ENCODE data around the gene IL1RN.

IL1RN gene

GRCh38 chr2:113112441-113112840, 15.0 kb upstream of the IL1RN start:
- H3K14ac ChIP-seq (ENCODE audit: low read length in 2 of 2), result no peak overlapping the region
- peaks cover 0 to 57% of the 10 kb centered on the region in 2 experiments for H3K27me3 ChIP-seq (ENCODE audit: control insufficient read depth in 1 of 2, insufficient read depth in 1 of 2, low read length in 2 of 2)
- no peak overlapping the region for H2AFZ ChIP-seq (ENCODE audit: low read depth, low read length)
- no peak overlapping the region for H2BK12ac ChIP-seq (ENCODE audit: low read length in 2 of 2)
- H3K4ac ChIP-seq (ENCODE audit: low read depth in 1 of 2, low read length in 2 of 2), result no peak overlapping the region
- no peak overlapping the region for H2BK15ac ChIP-seq (ENCODE audit: low read depth, poor library complexity, severe bottlenecking)
- H4K8ac ChIP-seq (ENCODE audit: low read length), result no peak overlapping the region
- no peak overlapping the region for H3K18ac ChIP-seq (ENCODE audit: low read depth in 1 of 2, low read length in 2 of 2)
- DNase-seq, result no peak
- H2BK120ac ChIP-seq (ENCODE audit: low read depth, low read length), result no peak overlapping the region
- H3K4me3 ChIP-seq (ENCODE audit: insufficient read depth in 1 of 2, low read depth in 1 of 2, low read length in 2 of 2), result no peak overlapping the region
- H3K4me2 ChIP-seq (ENCODE audit: low read length, poor library complexity, severe bottlenecking), result no peak overlapping the region
- no peak overlapping the region for H4K91ac ChIP-seq (ENCODE audit: low read length)
- H3K36me3 ChIP-seq (ENCODE audit: control insufficient read depth in 1 of 2, insufficient read depth in 2 of 2, low read depth in 1 of 2, low read length in 2 of 2), result no peaks in the 10 kb centered on the region
- no peak overlapping the region for H3K9ac ChIP-seq (ENCODE audit: low read length)
- no peak overlapping the region for H2BK5ac ChIP-seq (ENCODE audit: low read depth, low read length, poor library complexity, severe bottlenecking)
- no peak overlapping the region for H3K27ac ChIP-seq (ENCODE audit: low read length, poor library complexity, severe bottlenecking)
- H2AK5ac ChIP-seq (ENCODE audit: low read length, severe bottlenecking), result no peak overlapping the region
- 84% methylated on average over 5 of the region's 8 CpGs for WGBS
- peaks cover 2% of the 10 kb centered on the region for H3K4me1 ChIP-seq (ENCODE audit: control insufficient read depth, insufficient read depth, low read depth, low read length)
- no peaks in the 10 kb centered on the region for H3K9me3 ChIP-seq (ENCODE audit: control insufficient read depth, low read length)
- H3K23ac ChIP-seq (ENCODE audit: low read length in 2 of 2), result no peak overlapping the region
- H3K79me1 ChIP-seq (replicated peaks; ENCODE audit: low read length, poor library complexity, severe bottlenecking), result no peaks in the 10 kb centered on the region

GRCh38 chr2:113112871-113113270, 14.5 kb upstream of the IL1RN start:
- no peak overlapping the region for H4K91ac ChIP-seq (ENCODE audit: low read length)
- H2AK5ac ChIP-seq (ENCODE audit: low read length, severe bottlenecking), result no peak overlapping the region
- no peak overlapping the region for H3K4me2 ChIP-seq (ENCODE audit: low read length, poor library complexity, severe bottlenecking)

GRCh38 chr2:113113807-113114206, 13.6 kb upstream of the IL1RN start:
- no peak overlapping the region for H3K4me3 ChIP-seq (ENCODE audit: insufficient read depth in 1 of 2, low read depth in 1 of 2, low read length in 2 of 2)
- no peak overlapping the region for H4K91ac ChIP-seq (ENCODE audit: low read length)
- H3K9ac ChIP-seq (ENCODE audit: low read length), result no peak overlapping the region
- H2BK15ac ChIP-seq (ENCODE audit: low read depth, poor library complexity, severe bottlenecking), result no peak overlapping the region
- no peak overlapping the region for H3K27ac ChIP-seq (ENCODE audit: low read length, poor library complexity, severe bottlenecking)
- H2AK5ac ChIP-seq (ENCODE audit: low read length, severe bottlenecking), result no peak overlapping the region
- no peak overlapping the region for H3K23ac ChIP-seq (ENCODE audit: low read length in 2 of 2)
- no peak overlapping the region for H4K8ac ChIP-seq (ENCODE audit: low read length)
- no peak for DNase-seq
- no peak overlapping the region for H2BK12ac ChIP-seq (ENCODE audit: low read length in 2 of 2)
- H3K4me1 ChIP-seq (ENCODE audit: control insufficient read depth, insufficient read depth, low read depth, low read length), result peaks cover 3% of the 10 kb centered on the region
- 54% methylated on average over 3 of the region's 3 CpGs for WGBS
- no peak overlapping the region for H3K4ac ChIP-seq (ENCODE audit: low read depth in 1 of 2, low read length in 2 of 2)
- H2BK5ac ChIP-seq (ENCODE audit: low read depth, low read length, poor library complexity, severe bottlenecking), result no peak overlapping the region
- H2AFZ ChIP-seq (ENCODE audit: low read depth, low read length), result no peak overlapping the region
- H3K9me3 ChIP-seq (ENCODE audit: control insufficient read depth, low read length), result no peaks in the 10 kb centered on the region
- no peak overlapping the region for H3K4me2 ChIP-seq (ENCODE audit: low read length, poor library complexity, severe bottlenecking)
- no peak overlapping the region for H3K18ac ChIP-seq (ENCODE audit: low read depth in 1 of 2, low read length in 2 of 2)
- H2BK120ac ChIP-seq (ENCODE audit: low read depth, low read length), result no peak overlapping the region
- H3K79me1 ChIP-seq (replicated peaks; ENCODE audit: low read length, poor library complexity, severe bottlenecking), result no peaks in the 10 kb centered on the region
- no peaks in the 10 kb centered on the region for H3K36me3 ChIP-seq (ENCODE audit: control insufficient read depth in 1 of 2, insufficient read depth in 2 of 2, low read depth in 1 of 2, low read length in 2 of 2)
- H3K14ac ChIP-seq (ENCODE audit: low read length in 2 of 2), result no peak overlapping the region
- H3K27me3 ChIP-seq (ENCODE audit: control insufficient read depth in 1 of 2, insufficient read depth in 1 of 2, low read length in 2 of 2), result peaks cover 0 to 63% of the 10 kb centered on the region in 2 experiments

More at GRCh38 chr2:113112871-113113270, 14.5 kb upstream of the IL1RN start:
- H3K4ac ChIP-seq (ENCODE audit: low read depth in 1 of 2, low read length in 2 of 2), result no peak overlapping the region
- H3K4me3 ChIP-seq (ENCODE audit: insufficient read depth in 1 of 2, low read depth in 1 of 2, low read length in 2 of 2), result no peak overlapping the region
- H4K8ac ChIP-seq (ENCODE audit: low read length), result no peak overlapping the region
- H2BK15ac ChIP-seq (ENCODE audit: low read depth, poor library complexity, severe bottlenecking), result no peak overlapping the region
- H2AFZ ChIP-seq (ENCODE audit: low read depth, low read length), result no peak overlapping the region
- no peak overlapping the region for H3K14ac ChIP-seq (ENCODE audit: low read length in 2 of 2)
- no peaks in the 10 kb centered on the region for H3K9me3 ChIP-seq (ENCODE audit: control insufficient read depth, low read length)
- H3K4me1 ChIP-seq (ENCODE audit: control insufficient read depth, insufficient read depth, low read depth, low read length), result peaks cover 3% of the 10 kb centered on the region
- no peak overlapping the region for H3K9ac ChIP-seq (ENCODE audit: low read length)
- H3K18ac ChIP-seq (ENCODE audit: low read depth in 1 of 2, low read length in 2 of 2), result no peak overlapping the region
- no peak overlapping the region for H2BK12ac ChIP-seq (ENCODE audit: low read length in 2 of 2)
- H3K36me3 ChIP-seq (ENCODE audit: control insufficient read depth in 1 of 2, insufficient read depth in 2 of 2, low read depth in 1 of 2, low read length in 2 of 2), result no peaks in the 10 kb centered on the region
- H2BK120ac ChIP-seq (ENCODE audit: low read depth, low read length), result no peak overlapping the region
- no peak for DNase-seq
- H2BK5ac ChIP-seq (ENCODE audit: low read depth, low read length, poor library complexity, severe bottlenecking), result no peak overlapping the region
- no peak overlapping the region for H3K23ac ChIP-seq (ENCODE audit: low read length in 2 of 2)
- peaks cover 0 to 60% of the 10 kb centered on the region in 2 experiments for H3K27me3 ChIP-seq (ENCODE audit: control insufficient read depth in 1 of 2, insufficient read depth in 1 of 2, low read length in 2 of 2)
- 91% methylated on average over 6 of the region's 6 CpGs for WGBS
- no peaks in the 10 kb centered on the region for H3K79me1 ChIP-seq (replicated peaks; ENCODE audit: low read length, poor library complexity, severe bottlenecking)
- H3K27ac ChIP-seq (ENCODE audit: low read length, poor library complexity, severe bottlenecking), result no peak overlapping the region

GRCh38 chr2:113114224-113114945, 13.0 kb upstream of the IL1RN start:
- no peak overlapping the region for H3K27ac ChIP-seq (ENCODE audit: low read length, poor library complexity, severe bottlenecking)
- H3K4ac ChIP-seq (ENCODE audit: low read depth in 1 of 2, low read length in 2 of 2), result no peak overlapping the region
- H2BK5ac ChIP-seq (ENCODE audit: low read depth, low read length, poor library complexity, severe bottlenecking), result no peak overlapping the region
- H2BK120ac ChIP-seq (ENCODE audit: low read depth, low read length), result no peak overlapping the region
- no peak overlapping the region for H4K8ac ChIP-seq (ENCODE audit: low read length)
- no peak overlapping the region for H3K9ac ChIP-seq (ENCODE audit: low read length)
- no peak for DNase-seq
- H2AK5ac ChIP-seq (ENCODE audit: low read length, severe bottlenecking), result no peak overlapping the region
- H3K27me3 ChIP-seq (ENCODE audit: control insufficient read depth in 1 of 2, insufficient read depth in 1 of 2, low read length in 2 of 2), result peaks cover 0 to 69% of the 10 kb centered on the region in 2 experiments
- no peak overlapping the region for H3K4me2 ChIP-seq (ENCODE audit: low read length, poor library complexity, severe bottlenecking)
- no peak overlapping the region for H3K23ac ChIP-seq (ENCODE audit: low read length in 2 of 2)
- H2AFZ ChIP-seq (ENCODE audit: low read depth, low read length), result no peak overlapping the region
- no peaks in the 10 kb centered on the region for H3K9me3 ChIP-seq (ENCODE audit: control insufficient read depth, low read length)
- peaks cover 3% of the 10 kb centered on the region for H3K4me1 ChIP-seq (ENCODE audit: control insufficient read depth, insufficient read depth, low read depth, low read length)
- H3K4me3 ChIP-seq (ENCODE audit: insufficient read depth in 1 of 2, low read depth in 1 of 2, low read length in 2 of 2), result no peak overlapping the region
- no peak overlapping the region for H2BK15ac ChIP-seq (ENCODE audit: low read depth, poor library complexity, severe bottlenecking)
- no peak overlapping the region for H3K14ac ChIP-seq (ENCODE audit: low read length in 2 of 2)
- no peaks in the 10 kb centered on the region for H3K79me1 ChIP-seq (replicated peaks; ENCODE audit: low read length, poor library complexity, severe bottlenecking)
- WGBS, result 73% methylated on average over 6 of the region's 6 CpGs
- no peak overlapping the region for H4K91ac ChIP-seq (ENCODE audit: low read length)
- H2BK12ac ChIP-seq (ENCODE audit: low read length in 2 of 2), result no peak overlapping the region
- no peaks in the 10 kb centered on the region for H3K36me3 ChIP-seq (ENCODE audit: control insufficient read depth in 1 of 2, insufficient read depth in 2 of 2, low read depth in 1 of 2, low read length in 2 of 2)
- no peak overlapping the region for H3K18ac ChIP-seq (ENCODE audit: low read depth in 1 of 2, low read length in 2 of 2)

Data from mesenchymal stem cell (in vitro differentiated cells and primary cell).